SJSA1 (cell line): ENCODE measurements around the gene NEMP1. TPM values are rescaled to one million over a fixed set of nuclear protein-coding genes. Genes with fewer than 3 reads are reported as not detected.
"Not testable (repeated sequence)": the region's sequence is repeated elsewhere in the genome, so short reads cannot be mapped to it uniquely, and the experiment has no call there.

Source experiments
- DNase-seq, 2 experiments: peaks; one replicate each; pipeline ENCODE4 v3.0.0-alpha.2; 2015 to 2020; ENCODE audit warnings: low spot score in 2 of 2, low read depth in 1 of 2
- H3K27ac ChIP-seq: fragments of 250-450 bp; sonication (Bioruptor Pico); 2 replicates; pipeline ENCODE4 v1.5.1; 2020; ENCODE audit warnings: mild to moderate bottlenecking, moderate library complexity
- H3K27me3 ChIP-seq: fragments of 250-450 bp; sonication (Bioruptor Pico); replicated peaks from 2 replicates; pipeline ENCODE4 v1.5.1; 2020; ENCODE audit warnings: mild to moderate bottlenecking, moderate library complexity
- H3K36me3 ChIP-seq: fragments of 250-450 bp; sonication (Bioruptor Pico); 2 replicates; pipeline ENCODE4 v1.5.1; 2020; ENCODE audit warnings: mild to moderate bottlenecking
- H3K4me1 ChIP-seq: fragments of 250-450 bp; sonication (Bioruptor Pico); replicated peaks from 2 replicates; pipeline ENCODE4 v1.6.1; 2021; ENCODE audit warnings: mild to moderate bottlenecking
- H3K4me3 ChIP-seq: fragments of 250-450 bp; sonication (Bioruptor Pico); 2 replicates; pipeline ENCODE4 v1.5.1; 2020; ENCODE audit warnings: mild to moderate bottlenecking
- H3K9me3 ChIP-seq: fragments of 250-450 bp; sonication (Bioruptor Pico); replicated peaks from 2 replicates; pipeline ENCODE4 v1.5.1; 2020; ENCODE audit warnings: mild to moderate bottlenecking
- total RNA-seq: library from RNA; depleted of rRNA; stranded (reverse); fragments of >200 nt; shearing (Covaris generic); gene quantifications from 2 replicates; pipeline ENCODE4 v1.2.3, GENCODE V29; 2014

Gene NEMP1
- total RNA-seq, 1 experiment from 2014 or later, result 40.3 TPM

GRCh38 chr12:57072661-57073060 lies 5.9 kb downstream of the NEMP1 start:
- H3K27me3 ChIP-seq, result no peaks in the 10 kb centered on the region
- H3K27ac ChIP-seq, result no peak overlapping the region
- no peaks in the 10 kb centered on the region for H3K4me1 ChIP-seq
- no peaks in the 10 kb centered on the region for H3K9me3 ChIP-seq
- no peak for DNase-seq
- no peak overlapping the region for H3K4me3 ChIP-seq
- peaks cover 64% of the 10 kb centered on the region for H3K36me3 ChIP-seq

GRCh38 chr12:57069523-57069922 lies 9.1 kb downstream of the NEMP1 start:
- Histone ChIP-seq H3K9me3 (no peaks in the 10 kb centered on the region), H3K4me3 (no peak overlapping the region), H3K36me3 (peaks cover 73% of the 10 kb centered on the region), H3K4me1 (no peaks in the 10 kb centered on the region), H3K27me3 (no peaks in the 10 kb centered on the region), H3K27ac (no peak overlapping the region)
- peak; percentile 44 to 64 for DNase-seq

DNA sequence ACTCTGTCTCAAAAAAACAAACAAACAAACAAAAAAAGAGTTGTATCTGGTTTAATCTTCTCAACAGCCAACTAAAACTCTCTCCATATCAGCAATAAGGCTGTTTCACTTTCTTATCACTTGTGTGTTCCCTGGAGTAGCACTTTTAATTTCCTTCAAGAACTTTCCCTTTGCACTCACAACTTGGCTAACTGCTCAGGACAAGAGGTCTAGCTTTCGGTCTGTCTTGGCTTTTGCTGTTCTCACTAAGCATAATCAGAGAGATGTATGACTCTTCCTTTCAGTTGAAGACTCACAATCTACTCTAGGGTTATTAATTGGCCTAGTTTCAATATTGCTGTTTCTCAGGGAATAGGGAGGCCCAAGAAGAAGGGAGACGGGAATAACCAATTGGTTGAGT lies 12.3 kb downstream of the NEMP1 start:
- H3K36me3 ChIP-seq, result peaks cover 73% of the 10 kb centered on the region
- H3K27ac ChIP-seq, result no peak overlapping the region
- no peak overlapping the region for H3K4me3 ChIP-seq
- no peak for DNase-seq
- no peaks in the 10 kb centered on the region for H3K4me1 ChIP-seq
- H3K9me3 ChIP-seq, result no peaks in the 10 kb centered on the region
- no peaks in the 10 kb centered on the region for H3K27me3 ChIP-seq

- Histone ChIP-seq H3K9me3 (no peaks in the 10 kb centered on the region), H3K27me3 (no peaks in the 10 kb centered on the region), H3K36me3 (peaks cover 70% of the 10 kb centered on the region), H3K4me1 (no peaks in the 10 kb centered on the region), H3K27ac (peak overlapping the region; percentile 42), H3K4me3 (no peak overlapping the region)
- DNase-seq, result no peak
These were observed 14.5 kb downstream of the NEMP1 start for GRCh38 chr12:57063991-57064685.

DNA sequence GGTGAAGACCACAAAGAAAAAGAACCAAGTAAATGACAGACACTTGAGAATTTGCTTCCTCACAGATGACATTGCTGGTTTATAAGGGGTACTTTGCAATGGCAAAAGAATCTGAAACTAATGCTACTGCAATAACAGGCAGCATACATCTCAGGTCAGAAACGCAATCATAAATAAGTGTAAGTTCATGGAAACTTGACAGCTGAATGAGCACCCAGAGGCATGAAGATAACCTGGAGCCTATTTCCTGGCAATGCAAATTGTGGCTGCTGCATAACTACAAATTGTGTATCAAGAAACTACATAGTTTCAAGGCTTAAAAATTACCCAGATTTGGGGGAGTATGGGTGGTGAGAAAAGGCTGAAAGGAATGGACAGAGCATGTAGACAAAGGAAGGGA lies 20.1 kb downstream of the NEMP1 start:
- Histone ChIP-seq H3K27me3 (no peaks in the 10 kb centered on the region), H3K36me3 (peaks cover 55% of the 10 kb centered on the region), H3K27ac (no peak overlapping the region), H3K4me1 (no peaks in the 10 kb centered on the region), H3K9me3 (no peaks in the 10 kb centered on the region), H3K4me3 (no peak overlapping the region)
- no peak for DNase-seq

GRCh38 chr12:57057067-57057751 lies 21.4 kb downstream of the NEMP1 start:
- DNase-seq, result no peak
- Histone ChIP-seq H3K27ac (no peak overlapping the region), H3K27me3 (no peaks in the 10 kb centered on the region), H3K4me3 (no peak overlapping the region), H3K9me3 (no peaks in the 10 kb centered on the region), H3K4me1 (no peaks in the 10 kb centered on the region), H3K36me3 (peaks cover 46% of the 10 kb centered on the region)

GRCh38 chr12:57055824-57056223 lies 22.8 kb downstream of the NEMP1 start:
- no peaks in the 10 kb centered on the region; the same call in 1 of the 2 replicates for H3K27me3 ChIP-seq
- H3K4me3 ChIP-seq, result no peak overlapping the region
- no peaks in the 10 kb centered on the region for H3K4me1 ChIP-seq
- H3K36me3 ChIP-seq, result peaks cover 39% of the 10 kb centered on the region
- no peak for DNase-seq
- no peaks in the 10 kb centered on the region for H3K9me3 ChIP-seq
- H3K27ac ChIP-seq, result no peak overlapping the region

- not testable (repeated sequence) for H3K9me3 ChIP-seq, H3K4me3 ChIP-seq, H3K27me3 ChIP-seq, DNase-seq, H3K27ac ChIP-seq, H3K4me1 ChIP-seq
- H3K36me3 ChIP-seq, result peaks cover 20% of the 10 kb centered on the region
These were observed 24.7 kb downstream of the NEMP1 start for GRCh38 chr12:57053901-57054300.

- not testable (repeated sequence) for DNase-seq, H3K4me3 ChIP-seq, H3K27ac ChIP-seq, H3K27me3 ChIP-seq, H3K4me1 ChIP-seq, H3K9me3 ChIP-seq
- H3K36me3 ChIP-seq, result peaks cover 13% of the 10 kb centered on the region
These were observed 25.4 kb downstream of the NEMP1 start for GRCh38 chr12:57053146-57053545.

DNA sequence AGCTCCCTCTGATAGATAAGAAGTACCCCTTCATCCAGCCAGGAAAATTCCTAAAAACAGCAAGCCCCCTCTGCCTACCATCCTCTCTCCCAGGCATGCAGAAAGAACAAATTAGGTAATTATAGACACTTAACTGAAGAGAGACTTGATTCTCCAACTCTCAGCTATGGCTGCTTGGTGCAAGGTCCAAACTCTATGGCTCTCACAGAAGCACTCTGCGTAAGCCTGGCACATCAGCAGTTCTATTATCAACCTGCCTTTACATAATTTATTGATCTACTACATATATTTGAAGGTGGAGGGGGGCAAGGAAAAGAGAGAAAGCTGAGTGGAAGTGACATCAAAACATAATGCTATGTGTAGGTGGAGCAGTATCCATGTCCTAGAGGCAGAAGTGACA lies 27.6 kb downstream of the NEMP1 start:
- H3K27me3 ChIP-seq, result peaks cover 2% of the 10 kb centered on the region; the same call in 1 of the 2 replicates
- no peaks in the 10 kb centered on the region for H3K4me1 ChIP-seq
- no peak for DNase-seq
- H3K27ac ChIP-seq, result no peak overlapping the region
- H3K9me3 ChIP-seq, result no peaks in the 10 kb centered on the region
- no peak overlapping the region for H3K4me3 ChIP-seq
- H3K36me3 ChIP-seq, result no peaks in the 10 kb centered on the region; the same call in 1 of the 2 replicates

DNA sequence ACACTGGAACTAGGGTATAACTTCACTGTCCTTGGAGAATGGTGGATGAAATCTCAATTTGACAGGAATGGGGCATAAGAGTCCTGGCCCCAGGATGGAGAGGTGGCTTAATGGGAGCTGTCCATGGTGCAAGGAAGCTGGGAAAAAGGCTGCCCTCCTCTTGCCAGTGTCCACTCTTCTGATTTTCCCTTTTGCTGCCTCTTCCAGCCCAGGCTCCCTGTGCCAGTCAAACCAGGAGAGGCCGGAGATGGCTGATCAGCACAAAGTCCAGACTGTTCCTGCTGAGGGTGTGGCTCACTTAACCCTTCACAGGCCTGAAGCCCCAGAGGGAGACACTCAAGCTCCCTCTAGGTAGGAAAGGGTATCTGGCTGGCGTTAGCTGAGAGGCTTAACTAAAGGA lies 28.7 kb downstream of the NEMP1 start, which contains the start of gene MYO1A:
MYO1A (minus strand) TSS at position 240 of the 400 bp plus-strand sequence. CDS start 1,806 bp downstream, outside the sequence.
- Histone ChIP-seq H3K4me3 (no peak within 1 kb of the TSS), H3K27ac (no peak within 1 kb of the TSS)
- no peak for DNase-seq

DNA sequence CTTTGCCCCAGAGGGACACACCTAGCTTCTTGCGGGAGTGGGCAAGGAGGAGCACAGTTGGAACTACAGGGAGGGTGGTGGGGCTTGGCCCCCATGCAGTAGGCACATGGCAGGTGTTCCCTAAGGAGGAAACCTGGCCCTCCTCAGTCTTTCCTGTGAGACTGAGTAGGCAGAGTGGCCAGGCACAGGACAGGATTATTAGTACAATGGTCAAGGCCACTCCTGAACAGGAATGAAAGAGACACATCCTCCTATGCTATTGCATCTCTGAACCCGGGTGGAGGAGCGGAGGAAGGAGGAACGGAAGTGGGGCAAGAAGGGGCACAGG lies 29.5 kb downstream of the NEMP1 start:
- no peaks in the 10 kb centered on the region for H3K9me3 ChIP-seq
- no peak for DNase-seq

More for the DNA sequence above, 28.7 kb downstream of the NEMP1 start, which contains the start of gene MYO1A:
- no peaks in the 10 kb centered on the region for H3K4me1 ChIP-seq
- peaks cover 9% of the 10 kb centered on the region; the same call in 1 of the 2 replicates for H3K27me3 ChIP-seq
- H3K9me3 ChIP-seq, result no peaks in the 10 kb centered on the region
- H3K36me3 ChIP-seq, result no peaks in the 10 kb centered on the region; the same call in 1 of the 2 replicates

GRCh38 chr12:57048423-57049118 lies 30.0 kb downstream of the NEMP1 start:
- H3K4me3 ChIP-seq, result no peak overlapping the region
- H3K27me3 ChIP-seq, result peaks cover 9% of the 10 kb centered on the region; the same call in 1 of the 2 replicates
- no peak for DNase-seq
- no peaks in the 10 kb centered on the region for H3K4me1 ChIP-seq
- H3K9me3 ChIP-seq, result no peaks in the 10 kb centered on the region
- no peaks in the 10 kb centered on the region for H3K36me3 ChIP-seq
- no peak overlapping the region for H3K27ac ChIP-seq

More for the DNA sequence above, 29.5 kb downstream of the NEMP1 start:
- no peaks in the 10 kb centered on the region for H3K4me1 ChIP-seq
- peaks cover 9% of the 10 kb centered on the region; the same call in 1 of the 2 replicates for H3K27me3 ChIP-seq
- H3K36me3 ChIP-seq, result no peaks in the 10 kb centered on the region; the same call in 1 of the 2 replicates
- no peak overlapping the region for H3K4me3 ChIP-seq
- H3K27ac ChIP-seq, result no peak overlapping the region

- Histone ChIP-seq H3K4me1 (no peaks in the 10 kb centered on the region), H3K36me3 (no peaks in the 10 kb centered on the region), H3K27me3 (peaks cover 9% of the 10 kb centered on the region; the same call in 1 of the 2 replicates), H3K27ac (no peak overlapping the region), H3K4me3 (no peak overlapping the region), H3K9me3 (no peaks in the 10 kb centered on the region)
- DNase-seq, result no peak
These were observed 30.6 kb downstream of the NEMP1 start for GRCh38 chr12:57047981-57048380.
